ENCODE measurements around the gene CCDC12.

DNA sequence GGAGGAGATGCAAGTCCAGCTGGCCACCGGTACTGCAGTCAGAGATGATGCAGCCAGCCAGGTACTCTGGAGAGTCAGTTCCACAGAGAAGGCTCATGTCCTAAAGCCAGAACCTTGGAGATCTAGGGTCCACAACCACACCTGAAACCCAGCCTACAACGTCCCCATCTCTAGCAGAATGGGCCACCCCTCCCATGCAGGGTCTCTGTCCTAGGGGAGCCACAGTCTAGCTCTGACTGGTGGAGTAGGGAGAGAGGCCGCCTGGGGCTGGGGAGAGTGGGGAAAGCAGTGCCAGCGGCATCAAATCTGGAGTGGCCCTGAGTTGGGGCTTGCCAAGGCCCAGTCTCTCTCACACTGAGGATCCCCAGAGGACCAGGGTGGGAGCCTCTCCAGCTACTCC is 55.5 kb downstream of the CCDC12 start:
- TF ChIP-seq, protein P1, sequence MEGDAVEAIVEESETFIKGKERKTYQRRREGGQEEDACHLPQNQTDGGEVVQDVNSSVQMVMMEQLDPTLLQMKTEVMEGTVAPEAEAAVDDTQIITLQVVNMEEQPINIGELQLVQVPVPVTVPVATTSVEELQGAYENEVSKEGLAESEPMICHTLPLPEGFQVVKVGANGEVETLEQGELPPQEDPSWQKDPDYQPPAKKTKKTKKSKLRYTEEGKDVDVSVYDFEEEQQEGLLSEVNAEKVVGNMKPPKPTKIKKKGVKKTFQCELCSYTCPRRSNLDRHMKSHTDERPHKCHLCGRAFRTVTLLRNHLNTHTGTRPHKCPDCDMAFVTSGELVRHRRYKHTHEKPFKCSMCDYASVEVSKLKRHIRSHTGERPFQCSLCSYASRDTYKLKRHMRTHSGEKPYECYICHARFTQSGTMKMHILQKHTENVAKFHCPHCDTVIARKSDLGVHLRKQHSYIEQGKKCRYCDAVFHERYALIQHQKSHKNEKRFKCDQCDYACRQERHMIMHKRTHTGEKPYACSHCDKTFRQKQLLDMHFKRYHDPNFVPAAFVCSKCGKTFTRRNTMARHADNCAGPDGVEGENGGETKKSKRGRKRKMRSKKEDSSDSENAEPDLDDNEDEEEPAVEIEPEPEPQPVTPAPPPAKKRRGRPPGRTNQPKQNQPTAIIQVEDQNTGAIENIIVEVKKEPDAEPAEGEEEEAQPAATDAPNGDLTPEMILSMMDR (IDR thresholded peaks at IDR 0.05; ENCODE audit: insufficient read depth, low read length, poor library complexity, severe bottlenecking) = no peak
- TF ChIP-seq EZH2phosphoT487 (conservative IDR thresholded peaks at IDR 0.05; ENCODE audit: low read length) = no peak

Measured in SU-DHL-6 (cell line).